GM19324 (cell line): ENCODE measurements around the gene HSP90AB1.

Experiments used
- ATAC-seq: cut with Tn5 transposase; IDR thresholded peaks from one replicate; pipeline ENCODE4 v1.9.1; 2021; ENCODE audit warnings: mild to moderate bottlenecking, moderate library complexity; ENCODE audit not compliant: unreplicated experiment, low FRiP score

Gene HSP90AB1

DNA sequence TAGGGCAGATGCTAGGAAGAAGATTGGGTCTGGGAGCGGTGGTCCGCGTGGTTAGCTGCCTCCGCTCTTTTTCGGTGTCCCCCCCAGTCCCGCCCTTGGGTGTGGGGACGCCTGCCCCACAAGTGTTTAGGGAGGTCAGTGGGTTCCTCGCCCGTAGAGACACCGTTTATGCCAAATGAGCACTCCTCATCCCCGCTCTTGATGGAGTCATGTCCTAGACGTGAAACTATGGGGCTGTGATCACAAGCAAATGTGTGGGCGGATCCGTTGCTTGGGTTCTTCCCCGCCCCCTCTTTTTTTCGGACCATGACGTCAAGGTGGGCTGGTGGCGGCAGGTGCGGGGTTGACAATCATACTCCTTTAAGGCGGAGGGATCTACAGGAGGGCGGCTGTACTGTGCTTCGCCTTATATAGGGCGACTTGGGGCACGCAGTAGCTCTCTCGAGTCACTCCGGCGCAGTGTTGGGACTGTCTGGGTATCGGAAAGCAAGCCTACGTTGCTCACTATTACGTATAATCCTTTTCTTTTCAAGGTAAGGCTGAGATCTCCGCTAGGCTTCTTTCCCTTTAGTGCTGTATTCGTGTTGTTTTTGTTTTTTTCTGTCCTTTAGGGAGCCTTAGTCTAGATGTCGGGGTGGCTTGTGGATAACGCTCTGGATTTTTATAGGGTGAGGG is at the start of gene HSP90AB1:
HSP90AB1 (plus strand) TSS at position 439 of the 675 bp plus-strand sequence. CDS start 1,529 bp downstream, outside the sequence.
- peak; percentile 67 for ATAC-seq

DNA sequence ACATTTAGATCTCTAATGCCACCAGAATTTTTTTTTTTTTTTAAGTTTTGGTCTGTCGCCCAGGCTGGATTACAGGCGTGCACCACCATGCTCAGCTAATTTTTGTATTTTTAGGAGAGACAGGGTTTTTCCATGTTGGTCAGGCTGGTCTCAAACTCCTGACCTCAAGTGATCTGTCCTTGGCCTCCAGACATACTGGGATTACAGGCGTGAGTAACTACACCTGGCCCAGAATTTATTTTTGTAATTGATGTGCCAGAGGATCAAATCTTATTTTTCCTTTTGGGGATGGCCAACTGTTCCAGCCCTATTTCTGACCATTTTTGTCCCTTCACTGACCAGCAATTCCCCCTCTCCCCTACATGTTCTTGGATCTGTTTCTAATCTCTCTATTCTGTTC is 48.2 kb upstream of the HSP90AB1 start:
- no peak for ATAC-seq

DNA sequence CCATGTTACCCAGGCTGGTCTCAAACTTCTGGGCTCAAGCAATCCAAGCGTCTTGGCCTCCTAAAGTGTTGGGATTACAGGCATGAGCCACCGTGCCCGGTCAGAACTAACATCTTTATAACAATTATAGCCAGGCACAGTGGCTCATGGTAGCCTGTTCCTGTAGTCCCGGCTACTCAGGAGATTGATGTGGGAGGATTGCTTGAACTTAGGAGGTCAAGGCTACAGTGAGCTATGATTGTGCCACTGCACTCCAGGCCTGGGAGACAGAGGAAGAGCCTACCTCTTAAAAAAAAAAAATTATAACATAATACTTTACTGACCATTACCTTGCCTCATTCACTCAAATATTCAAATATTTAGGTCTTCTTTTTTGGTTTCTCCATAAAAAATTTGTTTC is 47.0 kb upstream of the HSP90AB1 start:
- no peak for ATAC-seq

DNA sequence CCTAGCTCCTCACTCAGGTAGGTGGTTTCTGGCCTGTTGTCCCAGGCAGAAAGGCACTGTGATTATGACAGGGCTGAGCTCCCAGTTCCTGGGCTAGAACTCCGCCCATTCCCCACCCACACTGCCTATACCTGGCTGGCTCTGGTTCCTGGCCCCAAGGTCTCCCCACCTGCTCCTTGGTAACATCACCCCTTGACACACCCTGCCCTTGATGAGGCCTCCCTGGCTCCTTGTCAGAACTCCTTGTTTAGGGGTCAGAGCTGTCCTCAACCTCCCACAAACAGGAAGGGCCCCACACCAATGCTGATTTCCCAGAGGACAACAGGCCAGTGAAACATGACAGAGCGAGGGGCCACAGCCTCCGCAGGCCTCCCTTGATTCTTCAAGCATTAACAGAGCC is 45.7 kb upstream of the HSP90AB1 start:
- no peak for ATAC-seq

DNA sequence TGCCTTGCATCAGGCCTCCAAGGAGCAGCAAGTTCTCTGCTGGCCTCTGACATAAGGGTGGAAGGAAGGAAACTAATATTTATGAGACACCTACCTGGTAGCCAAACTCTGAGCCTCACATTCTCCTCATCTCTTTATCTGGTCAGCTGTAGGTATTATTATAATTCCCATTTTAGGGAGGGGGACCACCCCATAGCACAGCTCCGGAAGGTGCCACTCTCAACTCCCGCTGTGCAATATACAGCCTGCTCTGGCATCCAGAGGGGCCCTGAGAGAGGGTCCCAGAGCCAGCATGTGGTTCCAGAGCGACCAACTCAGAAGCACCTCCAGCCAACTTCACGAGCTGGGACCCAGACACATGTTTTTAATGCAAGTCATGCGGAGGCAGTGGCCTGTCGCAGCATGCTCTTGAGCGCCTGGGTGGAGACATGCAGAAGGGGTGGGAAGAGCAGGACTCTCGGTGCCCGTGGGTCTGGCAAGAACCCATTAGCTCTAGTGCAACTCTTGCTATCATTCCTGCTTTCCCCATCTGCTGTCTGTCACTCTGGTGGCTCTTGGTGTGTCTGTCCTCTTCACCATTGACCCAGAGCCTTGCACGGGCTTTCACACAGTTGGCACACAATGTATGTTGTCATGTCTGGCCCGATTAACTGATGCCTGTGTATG is 45.1 kb upstream of the HSP90AB1 start:
- no peak for ATAC-seq

DNA sequence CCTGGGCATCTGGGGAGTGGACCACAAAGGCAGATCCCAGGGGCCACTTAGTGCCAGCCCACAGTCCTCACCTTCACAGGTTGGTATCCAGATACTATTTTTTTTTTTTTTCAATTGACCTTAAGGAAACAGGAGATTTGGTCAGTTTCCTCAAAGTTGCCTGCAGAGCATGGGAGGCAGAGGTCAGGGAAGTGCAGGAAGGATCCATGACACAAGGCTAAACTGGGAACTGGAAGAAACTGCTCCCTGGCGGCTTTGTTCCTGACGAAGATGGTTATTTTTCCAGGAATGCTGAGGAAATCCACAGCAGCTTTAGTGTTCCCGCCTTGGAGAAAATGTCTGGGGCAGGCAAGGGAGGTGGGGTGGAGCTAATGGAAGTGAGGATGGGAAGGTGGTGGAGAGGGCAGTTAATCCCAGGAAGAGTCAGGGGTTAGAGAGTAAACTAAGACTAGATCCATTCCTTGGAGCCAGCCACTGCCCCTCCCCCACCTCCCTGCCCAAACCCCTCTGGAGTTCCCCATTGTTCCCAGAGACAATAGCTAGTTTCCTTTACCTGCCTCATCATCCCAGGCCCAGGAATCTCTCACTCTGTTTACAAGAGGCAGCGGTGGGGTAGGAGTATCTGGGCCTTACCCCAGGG is 44.4 kb upstream of the HSP90AB1 start:
- ATAC-seq, result no peak

DNA sequence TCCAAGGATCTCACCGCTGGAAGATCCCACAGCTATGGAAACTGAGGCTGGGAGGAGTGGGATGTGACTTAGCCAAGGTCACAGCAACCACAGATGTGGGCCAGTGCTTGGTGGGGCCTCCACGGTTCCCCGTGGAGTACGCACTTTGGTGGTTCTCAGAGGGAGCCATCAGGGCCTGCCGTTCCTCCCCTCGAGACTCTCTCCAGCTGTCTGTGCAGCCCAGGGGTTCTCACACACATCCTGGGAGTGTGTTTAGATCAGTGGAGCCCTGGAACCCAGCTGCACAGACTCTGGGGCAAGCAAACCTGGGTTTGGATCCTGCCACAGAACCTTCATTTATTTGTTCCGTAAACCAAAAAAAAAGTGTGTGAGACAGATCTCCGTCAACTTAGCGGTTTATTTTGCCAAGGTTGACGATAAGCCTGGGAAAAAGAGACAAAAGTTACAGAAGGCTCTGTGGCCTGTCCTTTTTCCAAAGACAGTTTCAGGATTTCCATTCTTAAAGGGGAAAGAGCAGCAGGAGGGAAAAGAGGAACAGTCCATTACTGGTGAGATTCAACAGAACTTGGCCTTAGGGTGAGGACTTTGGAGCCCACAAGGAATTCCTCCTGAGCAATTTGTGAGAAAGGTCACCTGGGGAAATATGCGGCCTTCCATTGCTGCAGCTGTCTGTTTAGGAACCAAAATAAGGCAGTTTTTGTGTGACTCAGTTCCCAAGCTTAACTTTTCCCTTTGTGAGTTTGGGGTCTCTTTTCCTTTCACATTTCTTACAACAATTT is 43.7 kb upstream of the HSP90AB1 start:
- ATAC-seq, result no peak

DNA sequence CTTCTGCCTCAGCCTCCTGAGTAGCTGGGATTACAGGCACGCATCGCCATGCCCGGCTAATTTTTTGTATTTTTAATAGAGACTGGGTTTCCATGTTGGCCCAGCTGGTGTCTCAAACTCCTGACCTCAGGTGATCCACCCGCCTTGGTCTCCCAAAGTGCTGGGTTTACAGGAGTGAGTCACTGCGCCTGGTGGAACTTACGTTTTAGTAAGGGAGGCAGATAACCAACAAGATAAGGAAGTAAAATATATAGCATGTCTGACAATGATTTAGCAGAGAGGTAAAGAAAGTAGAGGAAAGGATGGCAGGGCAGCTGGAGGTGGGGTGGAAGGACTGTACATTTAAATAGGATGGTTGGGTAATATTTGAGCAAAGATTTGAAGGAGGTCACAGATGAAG is 42.9 kb upstream of the HSP90AB1 start:
- ATAC-seq, result no peak

DNA sequence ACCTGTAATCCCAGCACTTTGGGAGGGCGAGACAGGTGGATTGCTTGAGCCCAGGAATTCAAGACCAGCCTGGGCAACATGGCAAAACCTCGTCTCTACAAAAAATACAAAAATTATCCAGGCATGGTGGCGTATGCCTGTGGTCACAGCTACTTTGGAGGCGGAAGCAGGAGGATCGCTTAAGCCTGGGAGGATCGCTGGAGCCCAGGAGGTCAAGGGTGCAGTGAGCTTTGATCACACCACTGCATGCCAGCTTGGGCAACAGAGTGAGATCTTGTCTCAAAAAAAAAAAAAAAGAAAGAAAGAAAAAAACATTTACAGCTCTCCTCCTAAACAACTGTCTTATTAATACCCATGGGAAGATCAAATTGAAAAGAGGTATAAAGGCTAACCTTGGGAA is 38.9 kb upstream of the HSP90AB1 start:
- ATAC-seq, result no peak

DNA sequence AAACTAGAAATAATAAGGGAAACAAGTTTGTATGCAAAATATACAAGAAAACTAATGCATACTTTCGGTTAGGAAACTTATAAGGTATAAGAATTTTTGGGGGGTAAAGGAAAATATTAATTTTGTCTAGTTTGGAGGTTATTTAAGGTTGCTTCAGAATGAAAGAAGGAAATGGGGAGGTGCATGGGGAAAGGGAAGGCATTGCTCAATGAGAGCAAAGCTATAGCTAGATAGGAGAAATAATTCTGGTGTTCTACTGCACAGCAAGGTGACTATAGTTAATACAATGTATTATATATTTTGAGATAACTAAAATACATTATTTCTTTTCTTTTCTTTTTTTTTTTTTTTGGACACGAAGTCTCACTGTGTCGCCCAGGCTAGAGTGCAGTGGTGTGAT is 35.6 kb upstream of the HSP90AB1 start:
- ATAC-seq, result no peak

DNA sequence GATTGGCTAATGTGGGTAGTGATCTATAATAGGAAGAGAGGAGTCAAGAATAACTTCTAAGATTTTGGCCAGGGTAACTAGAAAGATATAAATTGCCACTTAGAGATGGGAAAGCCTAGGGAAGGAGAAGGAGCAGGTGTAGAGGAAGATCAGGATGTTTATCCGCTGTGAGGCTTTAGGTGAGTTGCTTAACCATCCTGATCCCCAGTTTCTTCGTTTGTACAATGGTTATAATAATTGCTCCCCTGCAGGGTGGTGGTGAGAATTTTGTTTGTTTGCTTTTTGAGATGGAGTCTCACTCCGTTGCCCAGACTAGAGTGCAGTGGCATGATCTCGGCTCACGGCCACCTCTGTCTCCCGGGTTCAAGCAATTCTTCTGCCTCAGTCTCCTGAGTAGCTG is 32.6 kb upstream of the HSP90AB1 start:
- ATAC-seq, result no peak

DNA sequence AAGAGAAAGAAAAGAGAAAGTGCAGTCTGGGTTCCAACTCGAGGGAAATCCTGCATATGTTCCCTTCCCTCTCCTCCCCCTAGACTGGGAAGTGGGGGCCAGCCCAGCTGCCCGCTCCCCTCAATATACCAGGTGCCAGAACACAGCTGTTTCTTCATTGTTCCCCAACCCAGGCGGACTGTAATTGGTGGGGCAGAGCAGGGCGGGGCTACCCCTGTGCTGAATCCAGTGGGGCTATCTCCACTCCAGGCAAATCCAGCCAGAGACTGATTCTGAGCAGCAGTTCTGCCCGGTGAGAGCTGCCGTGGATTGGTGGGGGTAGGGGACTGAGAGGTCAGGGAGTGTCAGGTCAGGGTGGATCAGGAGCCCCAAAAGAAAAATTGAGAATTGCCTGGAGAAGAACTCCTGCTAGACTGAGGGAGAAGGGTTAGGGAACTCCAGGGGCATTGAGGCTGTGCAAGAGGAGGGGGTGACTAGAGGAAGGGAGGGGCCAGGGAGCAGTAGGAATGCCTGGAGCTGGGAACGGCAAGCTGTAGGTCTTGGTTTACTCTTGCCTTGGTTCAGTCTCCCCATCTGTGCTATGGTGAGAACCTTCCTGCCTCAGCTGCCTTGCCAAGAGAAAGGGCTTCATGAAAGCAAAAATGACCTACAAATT is 30.1 kb upstream of the HSP90AB1 start, which contains the start of gene MYMX:
MYMX (plus strand) TSS at position 250 of the 655 bp plus-strand sequence. CDS start 546 bp downstream, outside the sequence.
- ATAC-seq, result no peak

DNA sequence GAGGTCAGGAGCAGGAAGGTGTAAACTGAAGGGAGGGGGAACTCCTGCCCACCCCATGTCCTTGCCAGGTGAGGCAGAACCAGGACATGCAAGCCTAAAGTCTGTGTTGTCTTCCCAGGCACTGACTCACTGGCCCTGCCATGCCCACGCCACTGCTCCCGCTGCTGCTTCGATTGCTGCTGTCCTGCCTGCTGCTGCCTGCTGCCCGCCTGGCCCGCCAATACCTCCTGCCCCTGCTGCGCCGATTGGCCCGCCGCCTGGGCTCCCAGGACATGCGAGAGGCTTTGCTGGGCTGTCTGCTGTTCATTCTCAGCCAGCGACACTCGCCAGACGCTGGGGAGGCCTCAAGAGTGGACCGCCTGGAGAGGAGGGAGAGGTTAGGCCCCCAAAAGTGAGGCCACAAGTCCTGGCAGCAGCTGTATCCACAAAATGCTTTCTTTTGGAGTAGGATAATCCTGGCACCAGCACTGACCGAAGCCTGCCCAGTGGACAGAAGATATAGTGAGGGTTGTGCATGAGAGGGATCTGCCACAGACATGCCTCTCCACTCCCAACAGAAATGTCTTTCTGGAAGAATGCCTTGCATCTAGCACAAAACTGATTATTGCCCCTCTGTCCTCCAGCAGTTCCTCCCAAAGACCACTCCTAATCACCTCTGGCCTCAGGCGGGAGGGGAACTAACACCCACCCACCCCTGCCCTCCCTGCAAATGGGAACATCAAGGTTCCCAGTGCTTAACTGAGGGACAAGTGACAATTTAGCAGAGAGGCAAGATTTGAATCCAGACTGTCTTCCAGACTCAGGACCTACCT is 29.4 kb upstream of the HSP90AB1 start:
- ATAC-seq, result no peak

DNA sequence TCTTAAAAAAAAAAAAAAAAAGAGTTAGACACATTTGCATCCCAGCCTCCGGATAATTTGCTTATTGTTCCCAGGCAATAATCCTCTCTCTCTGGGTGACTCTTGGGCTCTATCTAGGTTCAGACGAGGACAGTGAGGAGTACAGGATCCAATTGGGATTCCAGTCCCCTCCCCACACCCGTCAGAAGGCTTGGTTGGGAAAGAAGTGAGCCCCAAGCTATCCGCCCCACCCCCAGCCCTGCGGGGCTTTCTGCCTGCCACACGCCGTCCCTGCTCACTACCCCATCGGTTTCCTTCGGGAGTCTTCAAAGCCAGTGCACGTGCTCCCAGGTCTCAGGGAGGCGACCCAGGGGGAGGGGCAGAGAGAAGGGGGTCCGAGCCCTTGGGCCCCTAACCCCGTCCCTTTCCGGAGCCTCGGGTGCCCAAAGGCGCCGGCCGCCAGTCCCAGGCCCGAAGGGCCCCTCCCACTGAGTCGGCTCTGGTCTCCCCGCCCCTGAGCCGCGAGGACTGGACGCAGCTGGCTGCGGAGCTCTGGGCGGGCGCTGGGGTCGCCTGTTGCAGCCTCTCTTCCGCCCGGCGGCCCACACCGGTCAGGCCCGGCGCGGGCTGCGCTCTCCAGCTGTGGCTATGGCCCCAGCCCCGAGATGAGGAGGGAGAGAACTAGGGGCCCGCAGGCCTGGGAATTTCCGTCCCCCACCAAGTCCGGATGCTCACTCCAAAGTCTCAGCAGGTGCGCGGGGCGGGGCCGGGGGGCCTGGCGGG is 27.7 kb upstream of the HSP90AB1 start:
- ATAC-seq, result peak; percentile 55

DNA sequence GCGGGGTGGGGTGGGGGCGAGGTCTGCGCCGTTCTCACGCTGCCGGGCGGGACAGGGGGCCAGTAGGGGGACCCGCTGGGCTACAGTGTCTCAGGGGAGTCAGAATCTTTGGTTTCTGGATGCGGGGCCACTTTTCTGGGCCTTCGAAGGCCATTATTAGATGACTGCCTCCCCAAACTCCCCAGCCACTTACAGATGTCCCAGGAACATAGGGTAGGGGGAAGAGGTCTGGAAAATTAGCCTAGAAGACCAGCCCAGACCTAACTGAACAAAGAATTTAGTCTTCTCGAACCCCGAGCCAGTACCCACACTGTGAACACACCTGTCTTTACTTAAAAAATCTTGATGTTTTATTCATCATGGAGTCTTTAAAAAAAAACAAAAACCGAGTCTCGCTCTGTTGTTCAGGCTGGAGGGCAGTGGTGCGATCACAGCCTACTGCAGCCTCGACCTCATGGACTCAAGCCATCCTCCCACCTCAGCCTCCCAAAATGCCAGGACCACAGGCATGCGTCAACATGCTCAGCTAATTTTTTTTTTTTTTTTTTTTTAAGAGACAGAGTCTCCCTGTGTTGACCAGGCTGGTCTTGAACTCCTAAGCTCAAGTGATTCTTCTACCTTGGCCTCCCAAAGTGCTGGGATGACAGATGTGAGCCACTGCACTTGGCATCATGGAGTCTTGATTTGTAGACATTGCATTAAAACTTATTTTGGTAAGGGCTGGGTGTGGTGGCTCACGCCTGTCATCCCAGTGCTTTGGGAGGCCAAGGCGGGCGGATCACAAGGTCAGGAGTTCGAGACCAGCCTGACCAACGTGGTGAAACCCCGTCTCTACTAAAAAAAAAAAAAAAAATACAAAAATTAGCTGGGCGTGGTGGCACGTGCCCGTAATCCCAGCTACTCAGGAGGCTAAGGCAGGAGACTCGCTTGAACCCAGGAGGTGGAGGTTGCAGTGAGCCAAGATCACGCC is 26.8 kb upstream of the HSP90AB1 start:
- ATAC-seq, result no peak

DNA sequence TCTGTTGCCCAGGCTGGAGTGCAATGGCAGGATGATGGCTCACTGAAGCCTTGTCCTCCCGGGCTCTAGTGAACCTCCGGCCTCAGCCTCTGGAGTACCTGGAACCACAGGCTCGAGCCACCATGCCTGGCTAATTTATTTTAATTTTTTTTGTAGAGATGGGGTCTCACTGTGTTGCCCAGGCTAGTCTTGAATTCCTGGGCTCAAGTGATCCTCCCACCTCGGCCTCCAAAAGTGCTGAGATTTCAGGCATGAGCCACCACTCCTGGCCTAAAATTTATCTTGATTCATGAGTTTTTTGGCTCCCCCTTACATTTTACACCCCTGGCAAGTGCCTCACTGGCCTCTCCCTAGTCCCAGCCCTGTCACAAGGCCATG is 26.0 kb upstream of the HSP90AB1 start:
- no peak for ATAC-seq

DNA sequence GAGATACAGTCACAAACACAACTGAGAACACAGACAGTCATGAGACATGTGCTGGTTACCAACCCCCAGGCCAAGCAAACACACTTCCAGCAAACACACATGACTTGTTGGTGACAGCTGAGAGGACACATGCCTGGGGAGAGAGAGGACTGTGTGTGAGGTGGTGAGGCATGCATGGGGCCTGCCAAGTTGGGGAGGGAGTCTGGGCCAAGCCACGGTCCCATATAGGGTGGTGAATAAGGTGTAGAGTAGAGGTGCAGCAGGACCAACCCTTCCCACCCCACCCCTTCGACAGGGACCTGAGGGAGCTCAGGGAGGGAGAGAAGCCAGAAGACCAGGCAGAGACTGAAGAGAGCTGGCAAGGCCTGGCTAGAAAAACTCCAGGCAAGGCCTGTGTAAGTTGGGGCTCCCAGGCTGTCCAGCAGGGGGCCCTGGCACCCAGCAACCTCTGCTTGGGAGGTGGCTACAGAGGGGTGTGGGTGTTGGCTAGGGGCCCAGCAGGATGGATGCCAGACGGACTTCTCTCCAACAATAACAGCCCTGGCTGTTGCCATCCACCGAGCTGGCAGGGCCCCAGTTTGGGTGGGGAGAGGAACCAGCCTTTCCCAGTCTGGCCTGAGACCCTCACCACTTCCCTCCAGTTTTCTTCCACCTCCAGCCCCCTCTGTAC is 25.5 kb upstream of the HSP90AB1 start:
- peak; percentile 43 for ATAC-seq
